OCI-LY7 (cell line): ENCODE measurements around the gene KDELR1. TPM values are rescaled to one million over a fixed set of nuclear protein-coding genes. Genes with fewer than 3 reads are reported as not detected.

Experiments used
- BruUV-seq: library from RNA; stranded (reverse); fragments of 400-500 nt; replicated peaks from 2 replicates; lab custom pipeline; 2021; lab: Mats Ljungman, UMichigan
- CTCF ChIA-PET: fragments of 300-600 bp; sonication (Branson Sonifier 250); formaldehyde crosslinking; loops from one replicate; lab custom pipeline; 2022; ENCODE audit warnings: antibody characterized with exemption; ENCODE audit not compliant: unreplicated experiment; lab: Charles Lee
- POLR2A ChIA-PET: fragments of 300-600 bp; sonication (Branson Sonifier 250); formaldehyde crosslinking; loops from one replicate; lab custom pipeline; 2022; ENCODE audit warnings: antibody characterized with exemption; lab: Charles Lee
- DNase-seq: peaks from one replicate; pipeline ENCODE4 v3.0.0-alpha.2; 2015; ENCODE audit warnings: low spot score
- H2AFZ ChIP-seq: fragments of 200-600 bp; sonication (generic), shearing (Covaris generic); 2 replicates; pipeline ENCODE4 v1.6.1; 2014; ENCODE audit warnings: mild to moderate bottlenecking, antibody characterized with exemption, low read length, moderate library complexity
- H3K27ac ChIP-seq: fragments of 200-600 bp; sonication (generic); 2 replicates; pipeline ENCODE4 v1.5.1; 2014; ENCODE audit warnings: mixed run types, low read depth, mild to moderate bottlenecking, moderate library complexity, low read length, inconsistent platforms; ENCODE audit not compliant: poor library complexity, severe bottlenecking
- H3K36me3 ChIP-seq: fragments of 200-600 bp; sonication (generic); 2 replicates; pipeline ENCODE4 v1.6.1; 2014; ENCODE audit warnings: mild to moderate bottlenecking, antibody characterized with exemption, low read length, moderate library complexity, mixed read lengths; ENCODE audit not compliant: insufficient read depth
- H3K4me1 ChIP-seq: fragments of 200-600 bp; sonication (generic); 2 replicates; pipeline ENCODE4 v1.5.1; 2014; ENCODE audit warnings: mild to moderate bottlenecking, low read length; ENCODE audit not compliant: insufficient read depth, poor library complexity, severe bottlenecking
- H3K4me2 ChIP-seq: fragments of 200-600 bp; sonication (generic); 2 replicates; pipeline ENCODE4 v1.6.1; 2014; ENCODE audit warnings: mild to moderate bottlenecking, low read length
- H3K4me3 ChIP-seq: fragments of 200-600 bp; sonication (generic); 2 replicates; pipeline ENCODE4 v1.5.1; 2014; ENCODE audit warnings: mild to moderate bottlenecking, low read depth, low read length; ENCODE audit not compliant: poor library complexity, severe bottlenecking
- H3K79me2 ChIP-seq: fragments of 200-600 bp; sonication (generic); 2 replicates; pipeline ENCODE4 v1.6.1; 2016; ENCODE audit warnings: low read depth, mild to moderate bottlenecking, low read length, moderate library complexity, mixed read lengths; ENCODE audit not compliant: insufficient read depth
- H3K9me2 ChIP-seq: fragments of 200-600 bp; sonication (generic); 2 replicates; pipeline ENCODE4 v1.6.1; 2016; ENCODE audit warnings: mild to moderate bottlenecking, low read length, mixed read lengths; ENCODE audit not compliant: insufficient read depth
- H3K9me3 ChIP-seq: fragments of 200-600 bp; sonication (generic); 2 replicates; pipeline ENCODE4 v1.6.1; 2014; ENCODE audit warnings: mild to moderate bottlenecking, mixed run types, low read length, mixed read lengths
- H4K20me1 ChIP-seq: fragments of 200-600 bp; sonication (generic); 2 replicates; pipeline ENCODE4 v1.6.1; 2014; ENCODE audit warnings: mild to moderate bottlenecking, antibody characterized with exemption, low read length, moderate library complexity, mixed read lengths; ENCODE audit not compliant: insufficient read depth
- CTCF ChIP-seq: fragments of 200-600 bp; sonication (generic); conservative IDR thresholded peaks from 2 replicates; pipeline ENCODE4 v1.5.1; 2014; ENCODE audit warnings: mild to moderate bottlenecking, antibody characterized with exemption, low read length, moderate library complexity, mixed read lengths
- EZH2phosphoT487 ChIP-seq: fragments of 200-600 bp; sonication (generic); IDR thresholded peaks from 2 replicates; pipeline ENCODE4 v1.6.1; 2018; ENCODE audit warnings: low read depth, borderline replicate concordance, mild to moderate bottlenecking, mixed run types, antibody characterized with exemption, low read length, moderate library complexity, mixed read lengths
- intact Hi-C: fragments of 100-400 bp; cut with micrococcal nuclease; formaldehyde crosslinking; loops from one replicate; pipeline ENCODE4 v1.10.0; 2022; ENCODE audit not compliant: unreplicated experiment
- total RNA-seq, 2 experiments: library from RNA; depleted of rRNA in 1 of 2; stranded (reverse); fragments of >200 nt in 1 of 2; shearing (Covaris generic) in 1 of 2; gene quantifications; 2 replicates each; pipeline ENCODE4 v1.2.3, GENCODE V29; 2014 to 2022

The KDELR1 gene
- total RNA-seq, 2 experiments from 2014 or later: 38.8 to 63.8 TPM

GRCh38 chr19:48362716-48363499 lies 28.4 kb downstream of the KDELR1 start:
- peak; percentile 94 for DNase-seq
- intact Hi-C loops: no loop called here
- POLR2A ChIA-PET: interaction anchor here (0.5 to 2.4 kb wide), 5 partner anchors 30 to 218 kb away, joined by 3 to 16 read pairs (median 4); no protein-coding TSS in a partner anchor

GRCh38 chr19:48361912-48362311 lies 29.4 kb downstream of the KDELR1 start:
- no peaks in the 10 kb centered on the region for H3K9me3 ChIP-seq
- TF ChIP-seq EZH2phosphoT487 (no peak), CTCF (no peak)
- H3K79me2 ChIP-seq: 0 out of 2 replicates have a peak, but pooled peaks cover 3% of the 10 kb centered on the region
- H3K27ac ChIP-seq: no peak overlapping the region
- POLR2A ChIA-PET: interaction anchor here (0.7 to 0.8 kb wide), 2 partner anchors 32 to 41 kb away, joined by 3 to 4 read pairs; no protein-coding TSS in a partner anchor
- DNase-seq: no peak
- intact Hi-C loops: no loop called here
- H2AFZ ChIP-seq: no peak overlapping the region
- H3K36me3 ChIP-seq: peaks cover 5% of the 10 kb centered on the region; the same call in 1 of the 2 replicates
- H3K4me2 ChIP-seq: no peak overlapping the region
- H4K20me1 ChIP-seq: no peaks in the 10 kb centered on the region
- CTCF ChIA-PET: no interaction called here
- no peaks in the 10 kb centered on the region for H3K9me2 ChIP-seq
- no TSS peak for BruUV-seq
- no peak overlapping the region for H3K4me3 ChIP-seq
- peaks cover 16% of the 10 kb centered on the region for H3K4me1 ChIP-seq

More at GRCh38 chr19:48362716-48363499, 28.4 kb downstream of the KDELR1 start:
- H2AFZ ChIP-seq: peak overlapping the region; percentile 76
- BruUV-seq: no TSS peak
- no peaks in the 10 kb centered on the region for H4K20me1 ChIP-seq
- H3K4me2 ChIP-seq: peak overlapping the region; percentile 90
- 0 out of 2 replicates have a peak, but pooled peaks cover 3% of the 10 kb centered on the region for H3K79me2 ChIP-seq
- no peak for TF ChIP-seq EZH2phosphoT487
- TF ChIP-seq CTCF: 0 out of 2 replicates have a peak, but pooled peaks have one; percentile 17
- H3K4me3 ChIP-seq: peak overlapping the region; percentile 81
- H3K36me3 ChIP-seq: peaks cover 5% of the 10 kb centered on the region; the same call in 1 of the 2 replicates
- H3K4me1 ChIP-seq: peaks cover 16% of the 10 kb centered on the region
- H3K9me3 ChIP-seq: no peaks in the 10 kb centered on the region
- peak overlapping the region; percentile 82 for H3K27ac ChIP-seq
- CTCF ChIA-PET: no interaction called here
- H3K9me2 ChIP-seq: no peaks in the 10 kb centered on the region
